ENCODE measurements around the gene HACD3.

DNA sequence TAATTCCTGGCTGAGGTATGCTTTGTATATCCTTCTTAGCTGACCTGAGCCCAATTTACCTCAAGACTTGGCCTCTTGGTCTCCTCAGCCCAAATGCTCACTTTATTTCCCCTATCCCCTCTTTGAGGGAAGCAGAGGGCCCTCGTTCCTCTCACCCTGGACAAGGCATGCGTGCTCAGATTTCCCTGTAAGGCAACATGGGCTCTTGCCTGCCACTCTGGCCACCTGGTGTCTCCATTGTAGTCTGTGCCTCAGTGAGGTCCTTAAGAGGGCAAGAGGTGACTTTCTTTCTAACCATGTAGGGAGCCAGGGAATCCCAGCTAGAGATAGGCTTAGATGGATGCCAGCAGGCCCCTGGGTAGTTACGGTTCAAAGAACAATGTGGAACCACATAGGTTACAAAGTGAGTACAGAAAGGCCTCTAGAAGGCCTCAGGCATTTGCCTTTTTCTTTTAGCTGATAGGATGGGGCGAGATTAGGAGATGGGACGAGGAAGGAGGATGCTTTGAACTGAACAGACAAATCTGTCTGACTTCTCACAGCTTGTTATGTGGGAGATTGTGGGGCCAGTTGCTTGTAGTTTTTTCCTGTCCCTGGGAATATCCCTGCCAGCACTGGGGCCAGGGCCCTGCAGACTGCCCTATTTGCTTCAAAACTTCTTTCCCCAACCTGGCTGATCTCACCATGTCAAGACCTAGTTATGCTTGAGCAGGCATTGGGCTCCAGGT lies 81.8 kb downstream of the HACD3 start:
- TF ChIP-seq, protein P1, sequence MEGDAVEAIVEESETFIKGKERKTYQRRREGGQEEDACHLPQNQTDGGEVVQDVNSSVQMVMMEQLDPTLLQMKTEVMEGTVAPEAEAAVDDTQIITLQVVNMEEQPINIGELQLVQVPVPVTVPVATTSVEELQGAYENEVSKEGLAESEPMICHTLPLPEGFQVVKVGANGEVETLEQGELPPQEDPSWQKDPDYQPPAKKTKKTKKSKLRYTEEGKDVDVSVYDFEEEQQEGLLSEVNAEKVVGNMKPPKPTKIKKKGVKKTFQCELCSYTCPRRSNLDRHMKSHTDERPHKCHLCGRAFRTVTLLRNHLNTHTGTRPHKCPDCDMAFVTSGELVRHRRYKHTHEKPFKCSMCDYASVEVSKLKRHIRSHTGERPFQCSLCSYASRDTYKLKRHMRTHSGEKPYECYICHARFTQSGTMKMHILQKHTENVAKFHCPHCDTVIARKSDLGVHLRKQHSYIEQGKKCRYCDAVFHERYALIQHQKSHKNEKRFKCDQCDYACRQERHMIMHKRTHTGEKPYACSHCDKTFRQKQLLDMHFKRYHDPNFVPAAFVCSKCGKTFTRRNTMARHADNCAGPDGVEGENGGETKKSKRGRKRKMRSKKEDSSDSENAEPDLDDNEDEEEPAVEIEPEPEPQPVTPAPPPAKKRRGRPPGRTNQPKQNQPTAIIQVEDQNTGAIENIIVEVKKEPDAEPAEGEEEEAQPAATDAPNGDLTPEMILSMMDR (conservative IDR thresholded peaks at IDR 0.05), result no peak
- no peak for TF ChIP-seq ZFX (IDR thresholded peaks at IDR 0.05)

Data from C4-2B (cell line).